Spleen (tissue), 7 donors: ENCODE results near the gene CAMTA1.

Experiments
- POLR2A ChIP-seq, 3 donors: fragments of 450-650 bp; IDR thresholded peaks; one replicate each; pipeline ENCODE4 v1.5.1; 2017; ENCODE audit warnings: antibody characterized with exemption in 3 of 3, mild to moderate bottlenecking in 1 of 3
- TF ChIP-seq, protein P1 (sequence below), 11 experiments: fragments of 200-600 bp in 7 of 11; fragments of 450-650 bp in 4 of 11; sonication (generic) in 4 of 11; IDR thresholded peaks in 8 of 11; conservative IDR thresholded peaks in 3 of 11; 1 replicate in 7 of 11; 2 replicates in 4 of 11; pipeline versions ENCODE4 v1.4.0 to v1.8.0; 2016 to 2021; ENCODE audit warnings: antibody characterized with exemption in 11 of 11, inconsistent platforms in 4 of 11, mild to moderate bottlenecking in 1 of 11
- donor health status: DM: no; HTN: no; CAD: no; lungs with moderate emphysema.
- donor health status: DM: no; HTN: no; CAD: no.
- donor health status: DM: no; HTN: no; CAD: no.

DNA sequence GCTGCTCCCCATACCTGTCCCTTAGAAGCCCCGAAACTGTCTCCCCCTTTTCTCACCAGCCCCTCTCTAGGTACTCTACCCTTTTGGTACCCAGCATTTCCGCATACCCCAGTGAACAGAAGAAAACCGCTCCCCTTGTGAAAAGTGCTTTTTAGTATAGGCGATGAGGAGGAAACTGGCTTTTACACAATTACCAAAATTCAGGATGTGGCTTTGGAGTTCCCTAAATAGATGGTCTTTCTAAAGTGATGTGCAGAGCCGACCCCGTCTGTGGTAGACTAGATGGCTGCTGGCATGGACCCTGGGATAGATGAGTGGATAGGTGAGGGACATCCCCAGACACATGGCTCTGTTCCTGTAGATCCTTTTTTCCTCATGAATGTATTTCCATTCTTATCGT is 996.2 kb downstream of the CAMTA1 start:
- no peak for TF ChIP-seq POLR2A (IDR thresholded peaks at IDR 0.05)
- TF ChIP-seq, protein P1, sequence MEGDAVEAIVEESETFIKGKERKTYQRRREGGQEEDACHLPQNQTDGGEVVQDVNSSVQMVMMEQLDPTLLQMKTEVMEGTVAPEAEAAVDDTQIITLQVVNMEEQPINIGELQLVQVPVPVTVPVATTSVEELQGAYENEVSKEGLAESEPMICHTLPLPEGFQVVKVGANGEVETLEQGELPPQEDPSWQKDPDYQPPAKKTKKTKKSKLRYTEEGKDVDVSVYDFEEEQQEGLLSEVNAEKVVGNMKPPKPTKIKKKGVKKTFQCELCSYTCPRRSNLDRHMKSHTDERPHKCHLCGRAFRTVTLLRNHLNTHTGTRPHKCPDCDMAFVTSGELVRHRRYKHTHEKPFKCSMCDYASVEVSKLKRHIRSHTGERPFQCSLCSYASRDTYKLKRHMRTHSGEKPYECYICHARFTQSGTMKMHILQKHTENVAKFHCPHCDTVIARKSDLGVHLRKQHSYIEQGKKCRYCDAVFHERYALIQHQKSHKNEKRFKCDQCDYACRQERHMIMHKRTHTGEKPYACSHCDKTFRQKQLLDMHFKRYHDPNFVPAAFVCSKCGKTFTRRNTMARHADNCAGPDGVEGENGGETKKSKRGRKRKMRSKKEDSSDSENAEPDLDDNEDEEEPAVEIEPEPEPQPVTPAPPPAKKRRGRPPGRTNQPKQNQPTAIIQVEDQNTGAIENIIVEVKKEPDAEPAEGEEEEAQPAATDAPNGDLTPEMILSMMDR (IDR thresholded peaks at IDR 0.05 in 8 of 11, conservative IDR thresholded peaks at IDR 0.05 in 3 of 11): no peak
